Measurements from ENCODE around the gene SRMS.

DNA sequence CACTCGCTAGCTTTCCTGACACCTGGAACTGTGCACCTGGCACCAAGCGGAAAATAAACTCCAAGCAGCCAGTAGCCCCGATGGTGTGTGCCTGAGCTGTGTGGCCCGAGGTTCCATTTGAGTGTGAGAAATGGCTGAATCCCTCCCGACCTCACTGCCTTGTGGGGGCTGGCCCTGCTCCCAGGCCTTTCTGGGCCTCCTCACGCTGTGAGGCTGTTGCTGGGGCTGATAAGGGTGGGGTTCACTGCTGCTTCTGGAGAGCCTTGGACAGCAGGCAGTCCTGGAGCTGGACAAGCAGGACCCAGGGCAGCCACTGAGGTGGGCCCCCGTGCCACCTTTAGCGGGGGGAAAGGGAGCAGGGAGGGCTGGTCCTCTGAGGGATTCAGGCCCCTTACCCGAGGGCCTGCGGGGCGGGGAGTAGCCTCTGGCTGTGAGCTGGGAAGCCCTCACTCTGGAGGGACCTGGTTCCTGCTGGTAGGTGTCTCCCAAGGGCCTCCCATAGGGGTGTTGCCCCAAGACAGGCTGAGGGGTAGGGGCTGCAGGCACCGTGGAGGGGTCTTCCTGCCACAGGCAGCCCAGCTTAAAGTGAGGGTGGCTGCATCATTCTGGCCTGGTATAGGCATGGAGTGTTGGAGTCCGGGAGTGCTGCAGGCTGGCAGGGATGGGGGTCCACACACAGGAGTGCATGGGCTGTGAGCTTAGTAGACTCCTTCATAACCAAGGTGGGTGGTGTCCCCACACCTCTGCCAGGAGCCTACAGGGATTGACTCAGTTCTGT lies 25.3 kb downstream of the SRMS start:
- TF ChIP-seq, protein P1, sequence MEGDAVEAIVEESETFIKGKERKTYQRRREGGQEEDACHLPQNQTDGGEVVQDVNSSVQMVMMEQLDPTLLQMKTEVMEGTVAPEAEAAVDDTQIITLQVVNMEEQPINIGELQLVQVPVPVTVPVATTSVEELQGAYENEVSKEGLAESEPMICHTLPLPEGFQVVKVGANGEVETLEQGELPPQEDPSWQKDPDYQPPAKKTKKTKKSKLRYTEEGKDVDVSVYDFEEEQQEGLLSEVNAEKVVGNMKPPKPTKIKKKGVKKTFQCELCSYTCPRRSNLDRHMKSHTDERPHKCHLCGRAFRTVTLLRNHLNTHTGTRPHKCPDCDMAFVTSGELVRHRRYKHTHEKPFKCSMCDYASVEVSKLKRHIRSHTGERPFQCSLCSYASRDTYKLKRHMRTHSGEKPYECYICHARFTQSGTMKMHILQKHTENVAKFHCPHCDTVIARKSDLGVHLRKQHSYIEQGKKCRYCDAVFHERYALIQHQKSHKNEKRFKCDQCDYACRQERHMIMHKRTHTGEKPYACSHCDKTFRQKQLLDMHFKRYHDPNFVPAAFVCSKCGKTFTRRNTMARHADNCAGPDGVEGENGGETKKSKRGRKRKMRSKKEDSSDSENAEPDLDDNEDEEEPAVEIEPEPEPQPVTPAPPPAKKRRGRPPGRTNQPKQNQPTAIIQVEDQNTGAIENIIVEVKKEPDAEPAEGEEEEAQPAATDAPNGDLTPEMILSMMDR (conservative IDR thresholded peaks at IDR 0.05; ENCODE audit: low read length) = no peak
- TF ChIP-seq EZH2phosphoT487 (IDR thresholded peaks at IDR 0.05; ENCODE audit: borderline replicate concordance) = no peak

Data from Loucy (cell line).